GM19351 (cell line): ENCODE results near the gene APEX1.
A peak's percentile ranks its signal among the peaks of the same experiment; 100 is the strongest.

ENCODE experiments used
- ATAC-seq: cut with Tn5 transposase; IDR thresholded peaks from one replicate; pipeline ENCODE4 v1.9.1; 2021; ENCODE audit warnings: mild to moderate bottlenecking, moderate library complexity; ENCODE audit not compliant: unreplicated experiment

The APEX1 gene

DNA sequence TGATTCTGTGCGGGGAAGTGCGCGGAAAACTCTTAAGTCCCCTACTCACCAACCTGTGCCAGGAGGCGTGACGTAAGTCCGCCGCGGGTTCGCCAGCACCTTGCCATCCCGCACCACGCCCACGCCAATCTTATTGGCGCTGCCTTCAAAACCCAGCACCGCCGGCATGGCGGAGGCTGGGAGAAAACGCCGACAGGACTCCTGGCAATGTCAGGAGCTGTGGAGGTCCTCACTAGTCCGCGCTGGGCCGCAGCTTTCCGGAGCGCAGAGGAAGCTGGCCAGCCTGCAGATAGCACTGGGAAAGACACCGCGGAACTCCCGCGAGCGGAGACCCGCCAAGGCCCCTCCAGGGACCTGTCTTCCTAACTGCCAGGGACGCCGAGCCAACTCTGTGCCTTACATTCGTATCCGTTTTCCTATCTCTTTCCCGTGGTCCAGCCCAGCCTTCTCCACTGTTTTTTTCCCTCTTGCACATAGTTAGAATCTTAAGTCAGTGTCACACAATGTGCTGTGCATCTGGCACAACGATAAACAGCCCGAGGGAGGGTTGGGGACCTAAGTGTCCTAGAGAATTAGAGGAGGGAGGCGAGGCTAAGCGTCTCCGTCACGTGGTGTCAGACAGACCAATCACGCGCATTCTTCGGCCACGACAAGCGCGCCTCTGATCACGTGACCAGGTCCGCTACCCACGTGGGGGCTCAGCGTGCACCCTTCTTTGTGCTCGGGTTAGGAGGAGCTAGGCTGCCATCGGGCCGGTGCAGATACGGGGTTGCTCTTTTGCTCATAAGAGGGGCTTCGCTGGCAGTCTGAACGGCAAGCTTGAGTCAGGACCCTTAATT lies at the start of gene APEX1, which contains the start of gene OSGEP:
Gene APEX1 (plus strand): TSS at position 711 of the 839 bp plus-strand sequence. CDS start 420 bp downstream, outside the sequence.
Gene OSGEP (minus strand): TSS at position 297 of the 839 bp plus-strand sequence. CDS start 129 bp downstream, at position 168.
- ATAC-seq: peak; percentile 82

GRCh38 chr14:20409226-20409625 lies 45.8 kb upstream of the APEX1 start:
- no peak for ATAC-seq

DNA sequence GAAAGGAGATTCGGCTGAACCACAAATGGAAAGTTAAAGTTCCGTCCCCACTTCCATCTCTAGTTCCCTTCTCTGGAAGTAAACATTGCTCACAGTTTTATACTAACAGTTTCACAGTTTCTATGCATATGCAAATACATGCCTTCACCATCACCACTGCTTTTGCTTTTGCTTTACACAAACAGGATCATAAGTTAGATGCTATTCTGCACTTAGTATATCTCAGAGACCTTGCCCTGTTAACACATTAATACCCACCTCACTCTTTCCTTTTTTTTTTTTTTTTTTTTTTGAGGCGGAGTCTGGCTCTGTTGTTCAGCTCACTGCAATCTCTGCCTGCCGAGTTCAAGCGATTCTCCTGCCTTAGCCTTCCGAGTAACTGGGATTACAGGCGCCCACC lies 42.6 kb upstream of the APEX1 start:
- peak; percentile 58 for ATAC-seq

GRCh38 chr14:20412876-20413743 lies 41.9 kb upstream of the APEX1 start, which contains the start of gene TEP1:
TSS of gene TEP1 (minus strand) at chr14:20413501. CDS start at chr14:20408439, 5,062 bp downstream.
- peak; percentile 64 for ATAC-seq

GRCh38 chr14:20413744-20414082 lies 41.3 kb upstream of the APEX1 start:
- peak; percentile 45 for ATAC-seq

GRCh38 chr14:20415782-20416206 lies 39.2 kb upstream of the APEX1 start:
- ATAC-seq: peak; percentile 48

- no peak for ATAC-seq
These were observed 38.8 kb upstream of the APEX1 start for GRCh38 chr14:20416223-20416622.

DNA sequence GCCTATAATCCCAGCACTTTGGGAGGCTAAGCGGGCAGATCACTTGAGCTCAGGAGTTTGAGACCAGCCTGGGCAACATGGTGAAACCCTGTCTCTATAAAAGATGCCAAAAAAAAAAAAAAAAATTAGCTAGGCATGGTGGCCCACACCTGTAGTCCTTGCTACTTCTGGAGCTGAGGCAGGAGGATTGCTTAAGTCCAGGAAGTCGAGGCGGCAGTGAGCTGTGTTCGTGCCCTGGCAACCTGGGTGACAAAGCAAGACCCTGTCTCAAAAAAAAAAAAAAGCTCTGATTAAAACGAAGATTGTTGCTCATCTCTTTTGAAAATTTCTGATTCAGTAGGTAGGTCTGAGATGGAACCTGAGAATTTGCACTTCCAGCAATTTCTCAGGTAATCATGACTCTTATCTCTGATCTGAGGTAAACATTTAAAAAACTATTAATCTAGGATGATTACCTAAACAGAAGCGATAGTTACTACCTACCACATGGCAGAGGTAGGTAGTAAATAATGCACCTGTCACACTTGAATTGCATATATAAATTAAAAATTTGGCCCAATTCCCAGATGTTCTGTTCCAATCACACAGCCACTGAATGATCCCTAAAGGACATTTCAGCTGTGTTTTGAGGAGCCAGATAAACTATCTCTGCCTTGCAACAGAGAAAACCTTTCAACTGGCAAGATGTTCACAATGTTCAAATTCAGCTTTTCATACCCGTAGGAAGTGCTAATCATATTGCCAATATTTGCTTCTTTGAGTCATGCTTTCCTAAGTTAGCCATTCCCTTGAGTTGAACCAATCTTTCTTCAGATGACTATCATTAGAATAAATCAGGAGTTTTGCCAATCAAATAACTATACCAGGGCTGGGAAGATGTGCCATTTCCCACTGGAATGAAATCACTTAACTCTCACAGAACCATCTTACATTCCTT lies 37.5 kb upstream of the APEX1 start:
- no peak for ATAC-seq

GRCh38 chr14:20418501-20418909 lies 36.5 kb upstream of the APEX1 start:
- no peak for ATAC-seq

DNA sequence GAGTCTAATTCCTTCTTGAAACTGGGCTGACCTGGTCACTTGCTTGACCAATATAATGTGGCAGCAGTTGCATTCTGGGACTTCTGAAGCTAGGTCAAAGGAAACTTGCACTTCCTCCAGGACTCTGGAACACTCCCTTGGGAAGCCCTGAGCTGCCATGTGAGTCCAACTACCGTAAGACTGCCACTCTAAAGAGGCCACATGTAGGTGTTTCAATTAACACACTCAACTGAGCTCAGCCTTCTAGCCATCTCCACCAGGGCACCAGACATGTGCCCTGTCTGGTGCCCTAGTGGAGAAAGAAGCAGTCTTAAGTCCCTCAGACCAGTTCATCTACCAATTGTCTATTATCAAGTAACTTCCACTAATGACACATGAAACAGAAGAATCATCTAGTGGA lies 35.6 kb upstream of the APEX1 start:
- no peak for ATAC-seq

DNA sequence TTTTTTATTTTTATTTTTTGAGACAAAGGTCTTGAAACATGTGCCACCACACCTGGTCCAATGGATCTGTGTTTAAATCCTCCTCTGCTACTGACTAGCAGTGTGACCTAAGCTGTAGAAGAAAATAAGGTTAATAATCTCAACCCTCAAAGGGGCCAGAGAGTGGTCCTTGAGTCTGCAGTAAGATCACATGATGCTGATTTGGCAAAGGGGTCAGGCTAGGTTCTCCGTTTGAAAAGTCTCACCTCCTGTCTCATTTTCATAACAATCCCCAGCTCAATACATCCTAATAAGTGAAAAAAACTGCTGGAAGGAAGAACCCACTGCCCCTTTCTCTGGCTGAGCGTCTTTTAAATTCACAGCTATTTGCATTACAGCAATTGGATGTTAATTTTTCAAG lies 33.8 kb upstream of the APEX1 start:
- ATAC-seq: no peak

DNA sequence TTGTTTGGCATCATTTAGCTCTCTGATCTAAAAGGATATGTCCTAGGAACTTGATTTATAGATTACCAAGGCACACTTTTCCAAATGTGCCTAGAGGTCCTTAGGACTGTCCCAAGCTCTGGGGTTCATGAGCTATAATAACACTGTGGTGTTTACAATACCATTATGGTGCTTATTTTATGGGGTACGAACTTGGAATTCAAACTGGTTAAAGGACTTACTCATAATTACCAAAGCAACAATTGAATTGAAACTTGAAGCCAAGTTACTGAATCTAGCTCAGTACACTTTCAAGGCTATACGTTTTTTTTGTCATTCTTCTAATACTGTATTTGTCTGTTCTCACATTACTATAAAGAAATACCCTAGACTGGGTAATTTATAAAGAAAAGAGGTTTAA lies 32.1 kb upstream of the APEX1 start:
- no peak for ATAC-seq

DNA sequence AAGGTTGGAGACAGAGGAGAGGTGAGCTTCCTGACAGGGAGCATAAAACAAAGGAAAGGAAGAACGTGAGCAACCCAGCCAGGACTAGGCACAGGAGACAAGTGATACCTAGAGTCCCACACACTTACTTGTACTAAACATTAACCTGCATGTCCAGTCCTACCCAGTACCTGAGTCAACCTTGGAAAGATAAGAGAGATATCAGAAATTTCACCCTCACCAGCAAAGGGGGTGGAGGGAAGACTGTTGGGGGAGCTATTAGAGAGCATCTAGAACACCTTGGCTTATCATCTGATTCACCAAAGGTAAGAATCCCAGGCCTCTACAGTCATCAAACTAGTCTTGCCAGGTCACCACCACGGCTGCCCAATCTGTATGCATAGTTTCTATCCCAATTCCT lies 30.2 kb upstream of the APEX1 start:
- no peak for ATAC-seq

DNA sequence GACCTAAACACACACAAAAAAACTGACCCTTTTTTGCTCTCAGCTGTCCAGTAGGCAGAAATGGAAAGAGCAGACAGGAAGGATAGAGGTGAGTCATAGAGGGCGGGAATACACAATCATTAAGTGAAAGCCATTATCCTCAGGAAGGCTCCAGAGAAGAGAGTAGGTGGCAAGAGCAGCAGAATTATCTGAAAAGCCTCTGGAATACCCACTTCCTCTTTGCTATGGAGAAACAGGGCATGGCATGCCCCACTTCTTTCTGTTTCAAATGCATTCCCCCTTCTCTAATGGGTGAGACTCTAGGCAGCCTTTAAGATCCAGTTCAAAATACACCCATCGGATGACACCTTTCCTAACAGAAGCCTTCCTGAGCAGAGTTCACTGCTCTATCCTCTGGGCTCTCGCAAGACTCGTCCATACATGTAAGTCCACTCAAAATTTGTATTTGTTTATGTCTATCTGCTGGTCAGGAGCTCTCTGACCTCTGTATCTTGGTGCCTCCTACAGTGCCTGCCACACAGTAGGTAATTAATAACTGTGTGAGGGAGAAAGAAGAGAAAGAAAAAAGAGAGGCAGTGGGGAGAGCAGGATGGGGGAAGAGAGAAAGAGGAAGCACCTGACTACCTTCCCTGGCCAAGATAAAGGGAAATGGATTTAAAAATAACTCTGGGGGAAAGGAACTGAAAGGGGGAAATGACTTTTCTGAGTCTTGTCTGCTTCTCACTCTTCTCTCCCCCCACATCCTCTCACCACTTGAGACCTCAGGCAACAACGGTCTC lies 27.6 kb upstream of the APEX1 start:
- peak; percentile 88 for ATAC-seq

GRCh38 chr14:20428010-20428365 lies 27.0 kb upstream of the APEX1 start:
- ATAC-seq: peak; percentile 40

DNA sequence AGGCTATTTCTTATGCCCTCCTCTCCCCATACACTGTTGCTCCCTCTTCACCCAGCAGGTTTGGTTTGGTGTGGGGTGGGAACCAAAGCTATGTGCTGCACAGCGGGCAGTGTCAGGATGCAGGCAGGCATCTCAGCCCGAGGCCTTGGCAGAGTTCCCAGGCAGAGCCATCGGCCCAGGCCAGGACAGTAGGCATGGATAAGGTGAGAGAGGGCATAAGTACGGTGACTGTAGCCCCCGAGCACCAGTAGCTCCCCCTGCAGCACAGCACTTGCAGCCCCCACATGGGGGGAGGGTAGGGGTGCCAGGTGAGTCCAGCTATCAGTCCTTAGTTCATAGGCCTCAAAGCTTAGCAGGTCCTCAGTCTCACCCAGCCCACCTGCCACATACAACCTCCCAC lies 26.2 kb upstream of the APEX1 start:
- no peak for ATAC-seq

GRCh38 chr14:20429801-20430669 lies 25.0 kb upstream of the APEX1 start:
- no peak for ATAC-seq

DNA sequence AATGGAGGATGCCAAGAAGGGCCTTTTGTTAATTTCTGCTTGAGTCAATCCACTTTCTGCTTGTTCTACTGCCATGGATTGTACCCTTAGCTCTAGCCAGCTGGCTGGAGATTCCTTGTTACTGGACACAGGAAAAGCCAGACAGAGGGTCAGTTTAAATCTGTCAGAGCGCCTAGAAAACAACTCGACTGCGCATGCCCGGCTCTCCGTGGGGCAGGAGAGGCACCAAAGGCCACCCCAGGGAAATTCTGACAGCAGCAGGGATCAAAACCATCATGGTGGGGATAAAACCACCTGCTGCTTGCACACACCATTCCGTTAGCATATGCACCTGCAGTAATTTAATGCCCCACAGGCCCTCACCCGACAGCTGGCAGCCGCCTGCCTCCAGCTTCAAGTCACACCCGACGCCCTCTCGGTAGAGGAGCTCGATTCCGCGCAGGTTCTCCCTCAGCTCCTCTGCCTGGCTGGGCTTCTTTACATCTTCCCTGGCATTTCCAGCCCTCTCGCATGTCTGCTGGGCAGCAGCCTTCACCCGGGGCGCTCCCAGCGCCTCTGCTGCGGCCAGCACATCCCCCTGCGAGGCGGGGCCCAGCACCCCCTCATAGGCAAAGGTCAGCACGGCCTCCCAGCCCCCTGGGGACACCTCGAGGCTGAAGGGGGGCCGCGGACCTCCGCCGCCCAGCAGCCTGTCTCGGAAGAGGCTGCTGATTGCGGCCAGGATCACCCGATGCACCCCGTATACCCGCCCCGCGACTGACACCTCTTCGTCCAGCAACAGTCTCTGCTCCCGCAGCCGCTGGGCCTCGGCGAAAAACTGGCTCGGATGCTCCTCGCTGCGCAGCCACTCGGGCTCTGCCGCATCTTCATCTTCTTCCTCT lies 20.1 kb upstream of the APEX1 start:
- no peak for ATAC-seq
